ENCODE measurements around the gene PLA2G2C.

GRCh38 chr1:20164694-20165202 lies 21.6 kb downstream of the PLA2G2C start:
- TF ChIP-seq CTCF (IDR thresholded peaks at IDR 0.05): no peak
- TF ChIP-seq POLR2A (IDR thresholded peaks at IDR 0.05): no peak
- TF ChIP-seq EP300 (IDR thresholded peaks at IDR 0.05): no peak
